Uterus (tissue), 2 donors: ENCODE measurements around the gene RBM15.

Source experiments
- CTCF ChIP-seq, 4 experiments: fragments of 200-600 bp in 2 of 4; fragments of 450-650 bp in 2 of 4; sonication (generic) in 2 of 4; IDR thresholded peaks; one replicate each; pipeline ENCODE4 v1.5.1; 2016 to 2019; ENCODE audit warnings: antibody characterized with exemption in 4 of 4, mild to moderate bottlenecking in 2 of 4, moderate library complexity in 1 of 4
- POLR2A ChIP-seq, 2 donors: fragments of 450-650 bp; IDR thresholded peaks; one replicate each; pipeline ENCODE4 v1.6.1; 2016; ENCODE audit warnings: antibody characterized with exemption in 2 of 2, mild to moderate bottlenecking in 1 of 2, moderate library complexity in 1 of 2

- no peak for TF ChIP-seq CTCF (IDR thresholded peaks at IDR 0.05)
- TF ChIP-seq POLR2A (IDR thresholded peaks at IDR 0.05), result no peak
Observed at GRCh38 chr1:110355321-110355720, 16.1 kb downstream of the RBM15 start.
